ENCODE results near the gene ZC3H7B. TPM values are rescaled to one million over a fixed set of nuclear protein-coding genes. Genes with fewer than 3 reads are reported as not detected.

Gene ZC3H7B
- polyA plus RNA-seq, 3 donors from 2014 or later: 0.33 to 2.4 TPM; not detected in 1

DNA sequence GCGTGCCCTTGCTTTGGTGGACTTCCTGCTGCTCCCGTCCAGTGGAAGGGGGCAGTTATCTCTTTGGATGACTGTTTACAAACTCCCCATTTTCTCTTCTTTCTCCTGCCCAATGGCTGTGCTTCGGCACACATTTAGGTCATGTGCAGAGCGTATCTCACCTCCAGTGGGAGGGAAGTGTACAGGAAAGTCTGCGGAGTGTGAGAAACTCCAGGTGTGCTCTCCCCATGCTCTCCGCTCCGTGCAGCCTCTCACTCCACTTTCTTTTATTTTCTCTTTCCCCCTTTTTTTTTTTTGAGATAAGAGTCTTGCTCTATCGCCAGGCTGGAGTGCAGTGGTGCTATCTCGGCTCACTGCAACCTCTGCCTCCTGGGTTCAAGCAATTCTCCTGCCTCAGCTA, 68.5 kb downstream of the ZC3H7B start:
- no peak for DNase-seq
- H3K27me3 Mint-ChIP-seq (ENCODE audit: low read depth in 3 of 3): peaks cover 2 to 4% (median 4%) of the 10 kb centered on the region in 3 donors
- no peak overlapping the region for H3K4me3 Mint-ChIP-seq
- H3K36me3 Mint-ChIP-seq: peaks cover 0 to 4% (median 0%) of the 10 kb centered on the region in 3 donors
- H3K9me3 Mint-ChIP-seq: no peaks in the 10 kb centered on the region
- H3K27ac Mint-ChIP-seq: no peak overlapping the region
- H3K4me1 Mint-ChIP-seq: no peaks in the 10 kb centered on the region

DNA sequence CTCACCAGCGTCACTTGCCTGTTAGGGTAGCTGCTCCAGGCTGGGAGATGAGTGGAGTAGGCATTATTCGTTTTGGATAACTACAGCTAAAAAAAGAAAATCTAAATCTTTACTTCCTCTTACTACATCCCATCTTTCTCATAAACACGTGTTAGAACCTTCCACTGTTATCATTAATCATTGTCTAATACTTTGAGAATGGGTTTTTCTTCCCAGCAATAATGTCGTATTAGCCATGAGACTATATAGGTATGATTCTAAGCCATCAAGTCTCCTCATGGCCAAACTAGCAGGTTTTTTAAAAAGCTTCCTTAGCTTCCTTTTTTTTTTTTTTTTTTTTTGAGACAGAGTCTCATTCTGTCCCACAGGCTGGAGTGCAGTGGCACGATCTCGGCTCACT, 76.5 kb downstream of the ZC3H7B start:
- Mint-ChIP-seq H3K4me3 (no peak overlapping the region), H3K36me3 (no peaks in the 10 kb centered on the region), H3K27ac (no peak overlapping the region), H3K9me3 (no peaks in the 10 kb centered on the region), H3K27me3 (ENCODE audit: low read depth in 3 of 3) (peaks cover 6 to 8% (median 7%) of the 10 kb centered on the region in 3 donors), H3K4me1 (peaks cover 8 to 13% of the 10 kb centered on the region in 2 donors)
- no peak for DNase-seq

DNA sequence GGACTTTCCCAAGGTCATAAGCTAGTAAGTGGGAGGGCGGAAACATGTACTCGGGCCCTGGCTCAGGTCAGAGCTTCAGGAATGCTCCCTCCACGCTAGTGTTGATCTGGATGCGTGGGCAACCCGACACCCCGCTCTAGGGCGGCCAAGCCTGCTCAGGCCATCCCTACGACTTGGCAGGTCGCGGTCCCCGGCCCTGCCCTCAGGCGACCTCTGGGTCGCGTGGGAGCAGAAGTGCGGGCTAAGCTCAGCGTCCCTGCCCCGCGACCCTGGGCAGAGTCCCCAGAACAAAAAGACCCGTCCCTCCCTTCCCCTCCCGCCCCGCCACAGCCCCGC, 79.6 kb downstream of the ZC3H7B start:
- no peak for DNase-seq
- Mint-ChIP-seq H3K4me1 (peaks cover 15 to 18% of the 10 kb centered on the region in 2 donors), H3K36me3 (no peaks in the 10 kb centered on the region)

DNA sequence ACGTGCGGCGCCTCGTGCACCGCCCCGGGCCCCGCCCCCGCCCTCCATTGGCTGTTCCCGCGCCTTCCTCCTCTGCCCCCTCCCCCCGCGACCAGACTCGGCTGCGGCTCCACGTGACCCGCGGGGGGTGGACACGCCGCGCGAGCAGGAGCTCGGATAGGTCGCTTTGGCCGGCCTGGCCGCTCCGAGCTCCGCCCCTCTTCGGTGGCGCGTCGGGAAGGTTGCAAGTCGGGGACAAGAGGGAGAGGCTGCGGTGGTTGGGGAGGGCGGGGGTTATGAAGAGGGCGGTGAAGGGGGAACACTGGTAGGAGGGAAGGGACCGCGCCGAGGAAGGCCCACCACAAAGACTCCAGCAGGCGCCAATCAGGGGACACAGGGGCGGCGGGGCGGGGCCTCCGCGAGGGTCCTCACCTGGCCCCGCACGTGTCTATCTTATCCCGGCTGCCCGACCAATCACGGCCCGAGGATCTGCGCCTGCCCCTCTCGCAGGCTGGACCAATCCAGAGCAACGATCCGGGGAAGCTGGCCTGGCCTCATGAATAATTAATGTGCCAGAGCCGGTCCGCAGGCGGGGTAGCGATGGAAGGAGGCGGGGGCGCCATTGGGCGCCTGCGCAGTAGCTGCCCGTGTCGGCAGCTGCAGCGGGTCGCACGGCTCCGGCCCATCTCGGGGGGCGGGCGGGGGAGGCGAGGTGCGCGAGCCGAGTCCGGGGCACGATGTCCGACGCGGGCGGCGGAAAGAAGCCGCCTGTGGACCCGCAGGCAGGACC, 80.2 kb downstream of the ZC3H7B start, which contains the start of gene TEF:
TSS of gene TEF (plus strand) at position 614 of the 769 bp plus-strand sequence. CDS start at position 717, 103 bp downstream.
- Mint-ChIP-seq H3K4me1 (peaks cover 15 to 18% of the 10 kb centered on the region in 2 donors), H3K4me3 (peak within 1 kb of the TSS; percentile 89 to 94 (median 92)), H3K27me3 (ENCODE audit: low read depth in 3 of 3) (peaks cover 5 to 8% (median 8%) of the 10 kb centered on the region in 3 donors), H3K36me3 (no peaks in the 10 kb centered on the region), H3K9me3 (no peaks in the 10 kb centered on the region), H3K27ac (peak within 1 kb of the TSS; percentile 84 to 97 (median 93))
- peak; percentile 97 to 98 (median 98) for DNase-seq

More for the DNA sequence above, 79.6 kb downstream of the ZC3H7B start:
- peak overlapping the region; percentile 69 to 94 (median 92) for H3K4me3 Mint-ChIP-seq
- peak overlapping the region; percentile 66 to 97 (median 90) for H3K27ac Mint-ChIP-seq
- H3K27me3 Mint-ChIP-seq (ENCODE audit: low read depth in 3 of 3): peaks cover 5 to 8% (median 8%) of the 10 kb centered on the region in 3 donors
- no peaks in the 10 kb centered on the region for H3K9me3 Mint-ChIP-seq

DNA sequence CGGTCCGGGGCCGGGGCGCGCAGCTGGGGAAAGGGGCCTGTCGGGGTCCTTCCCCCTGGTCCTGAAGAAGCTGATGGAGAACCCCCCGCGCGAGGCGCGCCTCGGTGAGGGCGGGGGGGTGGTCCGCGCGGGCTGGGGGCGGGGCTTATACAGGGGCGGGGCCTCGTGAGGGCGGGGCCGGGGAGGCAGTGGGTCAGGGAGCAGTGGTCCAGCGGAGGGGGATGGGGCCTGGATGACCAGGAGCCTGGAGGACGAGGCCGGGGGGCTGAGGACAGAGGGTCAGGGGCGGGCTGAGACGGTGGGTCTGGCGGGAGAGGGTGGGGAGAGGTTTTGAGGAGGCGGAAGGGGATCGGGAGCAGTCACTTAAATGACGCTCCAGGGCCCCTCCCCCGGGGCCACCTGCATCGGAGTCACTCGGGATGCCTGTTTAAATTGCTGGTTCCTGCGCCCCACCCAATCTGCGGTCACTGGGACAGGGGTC, 80.8 kb downstream of the ZC3H7B start:
- Mint-ChIP-seq H3K27ac (peak overlapping the region; percentile 68 to 89 (median 85)), H3K9me3 (no peaks in the 10 kb centered on the region), H3K4me1 (peaks cover 15 to 18% of the 10 kb centered on the region in 2 donors), H3K4me3 (peak overlapping the region; percentile 84 to 92 (median 89)), H3K27me3 (ENCODE audit: low read depth in 3 of 3) (peaks cover 5 to 8% (median 8%) of the 10 kb centered on the region in 3 donors), H3K36me3 (no peaks in the 10 kb centered on the region)
- DNase-seq: no peak

DNA sequence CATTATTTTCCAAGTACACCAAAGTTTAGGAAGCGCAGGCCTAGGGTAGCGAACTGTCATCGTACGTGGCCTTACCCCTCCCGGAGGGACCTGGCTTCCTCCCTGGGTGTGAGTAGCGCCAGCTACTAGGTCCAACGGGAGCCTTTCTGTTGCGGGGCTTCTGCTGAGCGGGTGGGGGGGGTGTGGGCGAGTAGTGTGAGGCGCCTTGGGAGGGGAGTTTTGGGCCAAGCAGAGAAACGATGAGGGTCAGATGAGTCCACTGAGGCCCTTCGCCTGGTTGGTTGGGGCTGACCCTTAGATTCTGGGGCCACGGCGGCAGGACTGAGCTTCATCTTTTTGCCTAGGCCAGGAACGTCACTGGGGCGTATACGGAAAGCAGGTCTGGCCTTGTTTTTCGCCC, 81.3 kb downstream of the ZC3H7B start:
- Mint-ChIP-seq H3K4me3 (peak overlapping the region; percentile 84 to 92 (median 89)), H3K4me1 (peaks cover 15 to 18% of the 10 kb centered on the region in 2 donors), H3K36me3 (no peaks in the 10 kb centered on the region), H3K27ac (peak overlapping the region; percentile 68 to 89 (median 85)), H3K9me3 (no peaks in the 10 kb centered on the region), H3K27me3 (ENCODE audit: low read depth in 3 of 3) (peaks cover 5 to 8% (median 8%) of the 10 kb centered on the region in 3 donors)
- no peak for DNase-seq

DNA sequence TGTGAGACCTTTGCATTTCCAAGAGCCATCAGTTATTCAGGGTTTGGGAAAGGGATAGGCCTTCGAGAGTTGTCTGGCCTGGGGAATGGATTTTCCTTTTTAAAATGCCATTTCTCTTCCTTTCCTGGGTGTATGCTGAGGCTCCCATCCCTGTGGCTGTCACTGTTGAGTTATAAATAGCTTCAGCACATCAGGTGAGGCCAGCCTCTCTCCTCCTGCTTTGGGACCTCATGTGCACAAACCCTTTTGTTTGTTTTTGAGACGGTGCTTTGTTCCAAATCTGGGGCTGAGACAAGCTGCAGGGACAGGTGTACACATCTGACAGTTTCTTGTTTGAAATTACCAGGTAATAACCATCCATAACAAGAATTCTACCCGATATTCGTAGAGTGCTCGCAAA, 81.8 kb downstream of the ZC3H7B start:
- Mint-ChIP-seq H3K9me3 (no peaks in the 10 kb centered on the region), H3K36me3 (no peaks in the 10 kb centered on the region), H3K4me3 (peak overlapping the region; percentile 71 to 92 (median 89)), H3K27ac (peak overlapping the region in 3 of 6 donors; percentile 53 to 73 (median 66)), H3K4me1 (peaks cover 15 to 18% of the 10 kb centered on the region in 2 donors), H3K27me3 (ENCODE audit: low read depth in 3 of 3) (peaks cover 5 to 8% (median 8%) of the 10 kb centered on the region in 3 donors)
- DNase-seq: no peak

DNA sequence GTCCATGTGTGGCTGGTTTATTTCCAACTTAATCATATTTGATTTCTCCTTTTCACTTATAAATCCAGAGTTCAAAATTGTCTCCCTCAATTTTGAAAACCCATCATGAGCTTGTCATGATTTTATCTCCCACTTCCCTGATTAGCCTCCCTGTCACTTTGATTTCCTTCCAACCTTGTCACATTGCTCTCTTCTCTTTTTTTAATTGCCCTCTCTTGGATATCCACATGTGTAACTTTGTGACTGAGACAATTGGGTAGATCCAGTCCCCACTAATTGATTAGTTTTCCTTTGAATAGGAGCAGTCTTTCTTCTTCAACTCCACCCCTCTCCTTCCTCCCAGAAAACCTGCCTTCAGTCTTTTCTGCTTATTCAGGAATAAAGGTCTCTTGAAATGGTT, 82.8 kb downstream of the ZC3H7B start:
- H3K27ac Mint-ChIP-seq: no peak overlapping the region
- DNase-seq: no peak

DNA sequence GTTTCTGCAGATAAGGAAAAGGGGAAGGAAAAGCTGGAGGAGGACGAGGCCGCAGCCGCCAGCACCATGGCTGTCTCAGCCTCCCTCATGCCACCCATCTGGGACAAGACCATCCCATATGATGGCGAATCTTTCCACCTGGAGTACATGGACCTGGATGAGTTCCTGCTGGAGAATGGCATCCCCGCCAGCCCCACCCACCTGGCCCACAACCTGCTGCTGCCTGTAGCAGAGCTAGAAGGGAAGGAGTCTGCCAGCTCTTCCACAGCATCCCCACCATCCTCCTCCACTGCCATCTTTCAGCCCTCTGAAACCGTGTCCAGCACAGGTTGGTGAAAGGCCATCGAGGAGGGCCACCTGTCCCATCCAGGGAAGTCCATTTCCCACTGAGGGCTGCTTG, 86.0 kb downstream of the ZC3H7B start:
- peaks cover 0 to 2% (median 0%) of the 10 kb centered on the region in 3 donors for H3K27me3 Mint-ChIP-seq (ENCODE audit: low read depth in 3 of 3)
- no peaks in the 10 kb centered on the region for H3K9me3 Mint-ChIP-seq
- no peak for DNase-seq
- no peak overlapping the region for H3K27ac Mint-ChIP-seq
- H3K36me3 Mint-ChIP-seq: peaks cover 8 to 11% (median 10%) of the 10 kb centered on the region in 3 donors
- H3K4me1 Mint-ChIP-seq: peaks cover 8 to 9% of the 10 kb centered on the region in 2 donors
- no peak overlapping the region for H3K4me3 Mint-ChIP-seq

More for the DNA sequence above, 82.8 kb downstream of the ZC3H7B start:
- H3K9me3 Mint-ChIP-seq: no peaks in the 10 kb centered on the region
- H3K4me3 Mint-ChIP-seq: peak overlapping the region in 3 of 5 donors; percentile 3 to 46 (median 12)
- H3K36me3 Mint-ChIP-seq: peaks cover 3% of the 10 kb centered on the region in 3 donors
- peaks cover 15 to 18% of the 10 kb centered on the region in 2 donors for H3K4me1 Mint-ChIP-seq
- H3K27me3 Mint-ChIP-seq (ENCODE audit: low read depth in 3 of 3): peaks cover 5 to 8% (median 8%) of the 10 kb centered on the region in 3 donors

DNA sequence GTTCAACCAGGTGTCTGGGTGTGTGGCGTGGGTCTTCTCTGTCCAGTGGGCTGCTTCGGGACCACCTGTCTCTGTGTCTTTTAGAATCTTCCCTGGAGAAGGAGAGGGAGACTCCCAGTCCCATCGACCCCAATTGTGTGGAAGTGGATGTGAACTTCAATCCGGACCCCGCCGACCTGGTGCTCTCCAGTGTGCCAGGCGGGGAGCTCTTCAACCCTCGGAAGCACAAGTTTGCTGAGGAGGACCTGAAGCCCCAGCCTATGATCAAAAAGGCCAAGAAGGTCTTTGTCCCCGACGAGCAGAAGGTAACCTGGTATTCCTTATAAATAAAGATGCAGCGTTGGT, 92.7 kb downstream of the ZC3H7B start:
- Mint-ChIP-seq H3K27me3 (ENCODE audit: low read depth in 3 of 3) (no peaks in the 10 kb centered on the region), H3K27ac (no peak overlapping the region), H3K36me3 (peaks cover 5 to 21% (median 10%) of the 10 kb centered on the region in 3 donors)

DNA sequence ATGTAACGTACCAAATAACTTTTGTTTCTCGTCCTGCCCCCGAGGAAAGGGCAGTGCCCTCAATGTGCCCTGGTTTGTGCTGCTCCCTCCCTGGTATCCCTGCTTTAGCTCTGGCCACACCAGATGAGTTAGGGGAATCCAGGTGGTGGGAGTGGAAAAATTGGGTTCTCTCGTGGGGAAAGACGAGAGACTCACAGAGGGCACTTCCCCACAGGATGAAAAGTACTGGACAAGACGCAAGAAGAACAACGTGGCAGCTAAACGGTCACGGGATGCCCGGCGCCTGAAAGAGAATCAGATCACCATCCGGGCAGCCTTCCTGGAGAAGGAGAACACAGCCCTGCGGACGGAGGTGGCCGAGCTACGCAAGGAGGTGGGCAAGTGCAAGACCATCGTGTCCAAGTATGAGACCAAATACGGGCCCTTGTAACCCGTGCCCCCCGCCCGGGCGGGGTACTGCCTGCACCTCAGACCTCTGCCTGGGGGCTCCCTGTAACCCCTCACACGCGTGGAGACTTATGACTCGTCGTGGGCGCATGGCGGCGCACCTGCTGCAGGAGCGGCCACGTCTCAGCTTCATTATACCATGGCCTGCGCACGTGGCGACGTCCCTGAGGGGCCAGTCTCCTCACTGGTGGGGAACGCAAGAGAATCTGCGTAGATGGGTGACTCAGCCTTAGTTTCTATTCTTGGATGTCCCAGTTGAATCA, 94.4 kb downstream of the ZC3H7B start:
- Mint-ChIP-seq H3K4me1 (no peaks in the 10 kb centered on the region), H3K4me3 (no peak overlapping the region), H3K9me3 (no peaks in the 10 kb centered on the region), H3K27ac (no peak overlapping the region), H3K36me3 (peaks cover 4 to 16% (median 6%) of the 10 kb centered on the region in 3 donors), H3K27me3 (ENCODE audit: low read depth in 3 of 3) (no peaks in the 10 kb centered on the region)
- DNase-seq: no peak

More for the DNA sequence above, 92.7 kb downstream of the ZC3H7B start:
- Mint-ChIP-seq H3K4me3 (no peak overlapping the region), H3K4me1 (no peaks in the 10 kb centered on the region), H3K9me3 (no peaks in the 10 kb centered on the region)
- DNase-seq: no peak

DNA sequence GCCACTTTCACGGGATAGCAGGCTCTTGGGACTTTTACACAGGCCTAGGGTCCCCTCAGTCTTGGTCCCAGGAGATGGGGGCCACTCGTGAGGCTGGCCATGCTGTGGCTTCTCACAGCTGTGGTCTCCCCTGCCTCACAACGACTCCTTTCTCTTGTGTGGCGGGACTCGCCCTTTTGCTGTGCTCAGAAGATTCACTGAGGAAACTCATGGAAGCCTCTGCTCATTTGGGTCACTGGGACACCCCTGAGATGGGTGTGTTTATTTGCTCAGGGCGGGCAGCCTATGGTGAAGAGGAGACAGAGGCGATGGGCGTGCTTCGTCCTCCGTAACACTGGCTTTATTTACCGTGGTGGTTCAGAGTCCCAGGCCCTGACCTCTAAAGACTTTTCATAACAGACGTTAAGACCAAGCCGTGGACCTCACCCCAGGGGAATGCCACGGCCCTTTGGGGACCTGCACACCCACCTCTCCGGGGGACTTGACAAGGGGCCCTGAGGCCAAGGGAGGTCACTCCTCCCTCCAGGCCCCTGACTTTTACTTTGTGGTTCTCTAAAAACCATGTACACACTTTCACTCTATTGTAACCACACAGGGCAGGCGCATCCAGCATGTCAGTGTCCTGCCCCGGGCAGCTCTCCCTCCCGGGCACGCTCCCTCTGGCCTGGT, 96.0 kb downstream of the ZC3H7B start:
- Mint-ChIP-seq H3K36me3 (peaks cover 0 to 13% (median 3%) of the 10 kb centered on the region in 3 donors), H3K27me3 (ENCODE audit: low read depth in 3 of 3) (no peaks in the 10 kb centered on the region), H3K27ac (no peak overlapping the region), H3K9me3 (no peaks in the 10 kb centered on the region), H3K4me3 (no peak overlapping the region), H3K4me1 (no peaks in the 10 kb centered on the region)
- DNase-seq: no peak

DNA sequence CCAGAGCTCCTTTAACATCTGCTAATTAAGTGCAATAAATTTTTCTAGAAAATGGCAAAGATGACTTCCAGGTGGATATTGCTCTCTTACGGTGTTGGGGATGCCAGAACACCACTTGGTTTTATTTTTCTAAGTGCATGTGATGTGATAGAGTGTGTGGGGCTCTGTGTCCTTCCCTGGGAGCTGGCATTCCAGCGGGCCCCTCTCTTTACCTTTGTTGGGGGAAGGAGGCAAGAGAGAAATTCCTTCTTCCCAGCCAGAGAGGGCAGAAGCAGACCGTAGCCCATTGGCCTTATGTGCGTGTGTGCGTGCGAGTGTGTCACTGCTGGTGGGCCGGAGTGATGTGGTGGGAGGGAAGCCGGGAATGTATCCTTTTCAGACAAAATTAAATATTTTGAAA, 97.6 kb downstream of the ZC3H7B start:
- peaks cover 0 to 2% (median 1%) of the 10 kb centered on the region in 3 donors for H3K27me3 Mint-ChIP-seq (ENCODE audit: low read depth in 3 of 3)
- DNase-seq: no peak
- peaks cover 4 to 5% of the 10 kb centered on the region in 2 donors for H3K4me1 Mint-ChIP-seq
- no peak overlapping the region for H3K4me3 Mint-ChIP-seq
- no peak overlapping the region for H3K27ac Mint-ChIP-seq
- no peaks in the 10 kb centered on the region for H3K9me3 Mint-ChIP-seq
- peaks cover 0 to 13% (median 3%) of the 10 kb centered on the region in 3 donors for H3K36me3 Mint-ChIP-seq

Measured in immature natural killer cell (primary cell).